HEK293T (cell line): Measurements from ENCODE around the gene TFDP1.

Experiments used
- CTCF ChIA-PET: fragments of 350-600 bp; formaldehyde crosslinking; extraction: SDS; loops from one replicate; lab custom pipeline; 2021; ENCODE audit warnings: antibody characterized with exemption, inconsistent platforms; lab: Yijun Ruan, JAX
- POLR2A ChIA-PET: fragments of 350-600 bp; formaldehyde crosslinking; extraction: SDS; loops from one replicate; lab custom pipeline; 2020; ENCODE audit warnings: antibody characterized with exemption, inconsistent platforms; lab: Yijun Ruan, JAX
- DNase-seq: peaks from one replicate; pipeline ENCODE4 v3.0.0; 2012; ENCODE audit warnings: mixed read lengths; ENCODE audit errors: extremely low spot score
- ARNT ChIP-seq: fragments of 450-650 bp; IDR thresholded peaks from 2 replicates; pipeline ENCODE4 v1.6.1; 2017; ENCODE audit warnings: mild to moderate bottlenecking
- BHLHE40 ChIP-seq: fragments of 450-650 bp; IDR thresholded peaks from 2 replicates; pipeline ENCODE4 v1.6.1; 2016; ENCODE audit warnings: mild to moderate bottlenecking, moderate library complexity, borderline replicate concordance
- CTBP1 ChIP-seq: fragments of 450-650 bp; IDR thresholded peaks from 2 replicates; pipeline ENCODE4 v1.6.1; 2016; ENCODE audit warnings: borderline replicate concordance
- ELF4 ChIP-seq: fragments of 450-650 bp; IDR thresholded peaks from 2 replicates; pipeline ENCODE4 v1.6.1; 2017; ENCODE audit warnings: antibody characterized with exemption
- FOXA1 ChIP-seq: fragments of 450-650 bp; IDR thresholded peaks from 2 replicates; pipeline ENCODE4 v1.6.1; 2016; ENCODE audit warnings: mild to moderate bottlenecking
- FOXK2 ChIP-seq: fragments of 450-650 bp; IDR thresholded peaks from 2 replicates; pipeline ENCODE4 v1.6.1; 2016; ENCODE audit warnings: mild to moderate bottlenecking
- FOXM1 ChIP-seq: fragments of 450-650 bp; IDR thresholded peaks from 2 replicates; pipeline ENCODE4 v1.6.1; 2017; ENCODE audit warnings: mild to moderate bottlenecking, borderline replicate concordance
- HDGF ChIP-seq: fragments of 450-650 bp; IDR thresholded peaks from 2 replicates; pipeline ENCODE4 v1.6.1; 2017; ENCODE audit warnings: antibody characterized with exemption, borderline replicate concordance
- L3MBTL2 ChIP-seq: fragments of 450-650 bp; conservative IDR thresholded peaks from 2 replicates; pipeline ENCODE4 v1.6.1; 2016; ENCODE audit warnings: mild to moderate bottlenecking
- LEF1 ChIP-seq: fragments of 450-650 bp; IDR thresholded peaks from 2 replicates; pipeline ENCODE4 v1.6.1; 2017; ENCODE audit warnings: mild to moderate bottlenecking, borderline replicate concordance
- NFRKB ChIP-seq: fragments of 450-650 bp; IDR thresholded peaks from 2 replicates; pipeline ENCODE4 v1.6.1; 2016; ENCODE audit warnings: mild to moderate bottlenecking, moderate library complexity
- PKNOX1 ChIP-seq: fragments of 450-650 bp; IDR thresholded peaks from 2 replicates; pipeline ENCODE4 v1.6.1; 2016
- SP1 ChIP-seq: fragments of 450-650 bp; IDR thresholded peaks from 2 replicates; pipeline ENCODE4 v1.6.1; 2017
- SUZ12 ChIP-seq: fragments of 450-650 bp; IDR thresholded peaks from 2 replicates; pipeline ENCODE4 v1.6.1; 2016; ENCODE audit warnings: mild to moderate bottlenecking
- TARDBP ChIP-seq: fragments of 450-650 bp; IDR thresholded peaks from 2 replicates; pipeline ENCODE4 v1.6.1; 2016
- ZNF384 ChIP-seq: fragments of 450-650 bp; IDR thresholded peaks from 2 replicates; pipeline ENCODE4 v1.6.1; 2016

TFDP1 gene

GRCh38 chr13:113585896-113586295 is 1.3 kb downstream of the TFDP1 start:
- no peak for DNase-seq
- POLR2A ChIA-PET = no interaction called here

DNA sequence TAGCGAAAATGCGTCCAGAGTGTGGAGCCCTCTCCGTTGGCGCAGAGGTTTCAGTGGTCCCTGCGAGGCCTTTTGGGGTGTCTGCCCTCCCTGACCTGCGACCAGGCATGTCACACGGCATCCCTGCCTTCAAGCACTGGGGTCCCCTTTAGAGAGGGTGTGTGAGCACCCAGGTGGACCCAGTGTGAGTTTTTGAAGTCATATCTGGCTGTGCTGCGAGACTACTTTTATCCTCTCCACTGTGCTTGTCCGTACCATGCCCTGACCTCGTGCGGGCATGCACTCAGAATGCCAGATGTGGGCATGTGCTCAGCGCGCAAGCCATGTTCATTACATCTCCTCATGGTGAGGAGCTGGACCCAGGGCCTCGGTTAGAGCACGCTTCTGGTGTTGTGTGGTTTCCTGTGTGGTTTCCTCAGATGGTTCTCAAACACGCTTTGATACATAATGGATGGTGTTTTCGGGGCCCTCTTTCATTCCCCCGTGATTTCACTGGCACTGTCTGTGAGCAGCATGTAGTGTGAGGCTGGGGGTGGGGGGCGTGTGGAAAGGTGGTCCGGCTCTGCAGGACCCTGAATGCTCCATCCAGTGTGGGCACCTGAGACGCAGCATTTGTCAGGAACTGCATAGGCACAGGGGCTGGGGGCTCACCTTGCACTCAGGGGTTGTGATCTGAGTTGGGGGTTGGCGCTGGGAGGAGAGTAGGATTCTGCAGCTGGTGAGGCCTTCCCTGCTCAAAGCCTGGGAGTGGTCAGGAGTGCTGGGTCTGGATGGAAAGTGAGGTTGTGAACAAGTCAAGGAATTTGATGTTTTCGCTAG is 2.3 kb downstream of the TFDP1 start:
- no peak for TF ChIP-seq SP1
- no peak for TF ChIP-seq PKNOX1
- no peak for TF ChIP-seq ARNT
- no peak for TF ChIP-seq NFRKB
- TF ChIP-seq SUZ12 = no peak
- no peak for TF ChIP-seq CTBP1
- TF ChIP-seq TARDBP = no peak
- no peak for TF ChIP-seq HDGF
- TF ChIP-seq ELF4 = no peak
- no peak for TF ChIP-seq LEF1
- TF ChIP-seq L3MBTL2 = no peak
- no peak for TF ChIP-seq BHLHE40
- no peak for TF ChIP-seq FOXM1
- TF ChIP-seq FOXA1 = no peak
- TF ChIP-seq ZNF384 = no peak
- TF ChIP-seq FOXK2 = no peak
- ChIA-PET POLR2A (interaction anchor here (0.6 to 1.1 kb wide), 2 partner anchors 8 to 94 kb away, joined by 3 read pairs; no protein-coding TSS in a partner anchor), CTCF (no interaction called here)
- DNase-seq = no peak

More at GRCh38 chr13:113585896-113586295, 1.3 kb downstream of the TFDP1 start:
- CTCF ChIA-PET = no interaction called here
- no peak for TF ChIP-seq TARDBP

GRCh38 chr13:113588394-113589111 is 4.0 kb downstream of the TFDP1 start:
- no peak for DNase-seq
- CTCF ChIA-PET = no interaction called here
- TF ChIP-seq FOXK2 (no peak), TARDBP (peak; percentile 83; the same call in 1 of the 2 replicates)
- POLR2A ChIA-PET = no interaction called here

DNA sequence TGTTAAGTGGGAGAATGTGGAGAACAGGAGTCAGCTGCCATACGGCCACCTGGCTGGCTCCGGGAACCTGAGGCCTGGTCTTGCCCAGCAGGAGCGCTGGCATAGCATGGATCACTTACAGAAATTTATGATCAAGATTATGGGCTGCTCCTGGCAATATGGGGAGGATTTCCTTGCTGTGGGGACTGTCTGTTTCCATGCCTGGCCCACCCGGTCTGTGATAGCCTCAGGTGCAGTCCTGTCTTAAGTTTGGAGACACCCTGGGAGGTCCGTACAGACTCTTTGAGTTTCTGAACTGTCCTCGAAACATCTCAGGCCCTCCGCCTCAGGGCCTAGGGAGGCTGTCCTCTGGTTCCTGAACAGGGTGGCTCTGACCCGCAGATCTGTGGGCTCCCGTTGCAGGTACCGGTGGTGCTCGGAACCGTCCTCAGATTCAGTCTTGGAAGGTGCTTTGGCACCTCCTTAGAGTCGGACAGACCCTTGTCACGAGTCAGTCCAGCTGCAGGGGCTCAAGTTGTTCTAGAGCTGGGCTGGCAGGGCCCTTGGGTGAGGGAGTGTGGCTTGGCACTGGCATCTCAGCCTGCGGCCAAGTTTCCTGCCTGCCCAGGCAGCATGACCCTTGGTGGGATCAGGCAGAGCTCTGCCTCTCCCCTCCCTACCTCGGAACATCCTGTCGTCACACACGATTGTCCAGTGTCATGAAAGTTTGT is 4.9 kb downstream of the TFDP1 start:
- DNase-seq = no peak
- CTCF ChIA-PET = no interaction called here
- no peak for TF ChIP-seq SUZ12
- no peak for TF ChIP-seq FOXM1
- TF ChIP-seq ARNT = no peak
- TF ChIP-seq SP1 = no peak
- TF ChIP-seq CTBP1 = no peak
- no peak for TF ChIP-seq ZNF384
- POLR2A ChIA-PET = no interaction called here

- DNase-seq = no peak
- no peak for TF ChIP-seq SUZ12
- TF ChIP-seq ELF4 = no peak
- no peak for TF ChIP-seq CTBP1
- TF ChIP-seq FOXA1 = no peak
- TF ChIP-seq L3MBTL2 = no peak
- TF ChIP-seq FOXK2 = no peak
- no peak for TF ChIP-seq FOXM1
- TF ChIP-seq LEF1 = no peak
- no peak for TF ChIP-seq HDGF
- no peak for TF ChIP-seq ARNT
- TF ChIP-seq ZNF384 = no peak
- no peak for TF ChIP-seq NFRKB
- no peak for TF ChIP-seq SP1
- TF ChIP-seq TARDBP = no peak
- ChIA-PET POLR2A (no interaction called here), CTCF (no interaction called here)
These were observed 5.4 kb downstream of the TFDP1 start for GRCh38 chr13:113589961-113590339.

GRCh38 chr13:113591750-113592149 is 7.2 kb downstream of the TFDP1 start:
- TF ChIP-seq LEF1 = no peak
- TF ChIP-seq CTBP1 = no peak
- no peak for TF ChIP-seq FOXA1
- TF ChIP-seq FOXK2 = no peak
- TF ChIP-seq HDGF = no peak
- no peak for TF ChIP-seq ELF4
- no peak for TF ChIP-seq TARDBP
- TF ChIP-seq ARNT = no peak
- no peak for TF ChIP-seq PKNOX1
- no peak for TF ChIP-seq BHLHE40
- TF ChIP-seq SUZ12 = no peak
- no peak for TF ChIP-seq ZNF384
- no peak for TF ChIP-seq L3MBTL2
- no peak for TF ChIP-seq FOXM1
- no peak for TF ChIP-seq SP1
- no peak for TF ChIP-seq NFRKB
- ChIA-PET CTCF (no interaction called here), POLR2A (no interaction called here)
- no peak for DNase-seq
